ENCODE results near the gene DIDO1. TPM values are rescaled to one million over a fixed set of nuclear protein-coding genes. Genes with fewer than 3 reads are reported as not detected.

The DIDO1 gene
- total and polyA plus RNA-seq, 9 of the 15 experiments (the other 6 are each of a cell fraction or from before 2014, with no cell fraction given): 4.4 to 46.8 (median 31.2) TPM

- no peak for TF ChIP-seq ZNF609 (CRISPR knock-in tag; IDR thresholded peaks at IDR 0.05; ENCODE audit: borderline replicate concordance)
- peak; percentile 25; the same call in 1 of the 2 replicates for TF ChIP-seq NKRF (IDR thresholded peaks at IDR 0.05; ENCODE audit: borderline replicate concordance)
- no peak for TF ChIP-seq HBP1 (CRISPR knock-in tag; IDR thresholded peaks at IDR 0.05)
- TF ChIP-seq FOSL1 (tag; conservative IDR thresholded peaks at IDR 0.05): no peak
- peak; percentile 27 for TF ChIP-seq SAP30 (IDR thresholded peaks at IDR 0.05; ENCODE audit: borderline replicate concordance, insufficient read depth, low read depth, low read length, poor library complexity, severe bottlenecking)
- no peak for TF ChIP-seq YBX1 (IDR thresholded peaks at IDR 0.05)
- TF ChIP-seq ZC3H4 (CRISPR knock-in tag; IDR thresholded peaks at IDR 0.05; ENCODE audit: borderline replicate concordance): 0 out of 2 replicates have a peak, but pooled peaks have one; percentile 14
- TF ChIP-seq ZNF3 (CRISPR knock-in tag; IDR thresholded peaks at IDR 0.05): no peak
- TF ChIP-seq CBFB (CRISPR knock-in tag; IDR thresholded peaks at IDR 0.05): no peak
- TF ChIP-seq NR2C1 (IDR thresholded peaks at IDR 0.05): peak; percentile 57
- peak; percentile 58 for TF ChIP-seq NR2C1 (tag; IDR thresholded peaks at IDR 0.05)
- TF ChIP-seq ZNF830 (CRISPR knock-in tag; IDR thresholded peaks at IDR 0.05): no peak
- TF ChIP-seq ARID2 (IDR thresholded peaks at IDR 0.05): no peak
- no peak for TF ChIP-seq ZBTB12 (CRISPR knock-in tag; IDR thresholded peaks at IDR 0.05)
- TF ChIP-seq THRAP3 (IDR thresholded peaks at IDR 0.05; ENCODE audit: borderline replicate concordance): no peak
Measured at GRCh38 chr20:62925420-62926228, 681 bp downstream of the DIDO1 start (continued).

All from K562 (cell line).